GM23248 (cell line): Measurements from ENCODE around the gene HSD17B12. TPM values are rescaled to one million over a fixed set of nuclear protein-coding genes. Genes with fewer than 3 reads are reported as not detected.

Experiments
- DNase-seq: peaks from one replicate; pipeline ENCODE4 v3.0.0-alpha.2; 2015
- H2AFZ ChIP-seq: fragments of 200-600 bp; sonication (generic); 2 replicates; pipeline ENCODE4 v1.6.1; 2016; ENCODE audit warnings: antibody characterized with exemption
- H3F3A ChIP-seq: fragments of 200-600 bp; sonication (generic); 2 replicates; pipeline ENCODE4 v1.6.1; 2016; ENCODE audit warnings: mild to moderate bottlenecking, antibody characterized with exemption, mixed run types; ENCODE audit not compliant: insufficient read depth
- H3K27ac ChIP-seq: fragments of 200-600 bp; sonication (generic); 2 replicates; pipeline ENCODE4 v1.5.1; 2016; ENCODE audit warnings: mild to moderate bottlenecking
- H3K27me3 ChIP-seq: fragments of 200-600 bp; sonication (generic); replicated peaks from 2 replicates; pipeline ENCODE4 v1.6.1; 2016; ENCODE audit warnings: mild to moderate bottlenecking; ENCODE audit not compliant: insufficient read depth
- H3K36me3 ChIP-seq: fragments of 200-600 bp; sonication (generic); 2 replicates; pipeline ENCODE4 v1.6.1; 2016; ENCODE audit warnings: low read depth, mild to moderate bottlenecking
- H3K4me1 ChIP-seq: fragments of 200-600 bp; sonication (generic); 2 replicates; pipeline ENCODE4 v1.6.1; 2016; ENCODE audit warnings: mild to moderate bottlenecking; ENCODE audit not compliant: insufficient read depth
- H3K4me2 ChIP-seq: fragments of 200-600 bp; sonication (generic); one replicate; pipeline ENCODE4 v1.6.1; 2016; ENCODE audit warnings: mild to moderate bottlenecking; ENCODE audit not compliant: unreplicated experiment
- H3K4me3 ChIP-seq: fragments of 200-600 bp; sonication (generic); 2 replicates; pipeline ENCODE4 v1.5.1; 2016; ENCODE audit warnings: mild to moderate bottlenecking
- H3K79me2 ChIP-seq: fragments of 200-600 bp; sonication (generic); 2 replicates; pipeline ENCODE4 v1.6.1; 2016; ENCODE audit warnings: mild to moderate bottlenecking; ENCODE audit not compliant: insufficient read depth
- H3K9ac ChIP-seq: fragments of 200-600 bp; sonication (generic); 2 replicates; pipeline ENCODE4 v1.6.1; 2016; ENCODE audit warnings: mild to moderate bottlenecking
- H3K9me2 ChIP-seq: fragments of 200-600 bp; sonication (generic); 2 replicates; pipeline ENCODE4 v1.6.1; 2016; ENCODE audit warnings: mixed run types, mild to moderate bottlenecking, moderate library complexity; ENCODE audit not compliant: insufficient read depth
- H3K9me3 ChIP-seq: fragments of 200-600 bp; sonication (generic); one replicate; pipeline ENCODE4 v1.6.1; 2017; ENCODE audit warnings: low read depth
- H4K20me1 ChIP-seq: fragments of 200-600 bp; sonication (generic); 2 replicates; pipeline ENCODE4 v1.6.0; 2016; ENCODE audit not compliant: insufficient read depth
- EZH2 ChIP-seq: fragments of 200-600 bp; sonication (generic); IDR thresholded peaks from 2 replicates; pipeline ENCODE4 v1.6.1; 2018; ENCODE audit warnings: antibody characterized with exemption, mild to moderate bottlenecking; ENCODE audit not compliant: insufficient read depth, poor library complexity, severe bottlenecking
- EZH2phosphoT487 ChIP-seq: fragments of 200-600 bp; sonication (generic); IDR thresholded peaks from 2 replicates; pipeline ENCODE4 v1.6.1; 2018; ENCODE audit warnings: antibody characterized with exemption, moderate library complexity, mild to moderate bottlenecking, low read depth; ENCODE audit not compliant: insufficient read depth
- WGBS, 2 experiments: methylation state at CpG; one replicate each; pipeline ENCODE4 v1.1.6; 2015 to 2017; ENCODE audit warnings: low lambda C conversion rate in 2 of 2, low coverage in 1 of 2; ENCODE audit errors: missing lambda C conversion rate in 2 of 2; 5-methylcytosine and 5-hydroxymethylcytosine counted together
- in situ Hi-C: fragments of 300-500 bp; cut with MboI; formaldehyde crosslinking; loops from 2 replicates; pipeline ENCODE4 v1.15.0; 2020
- polyA plus RNA-seq: library from polyadenylated mRNA; unstranded; fragments of >200 nt; fragmentation: Nextera tagmentation; extraction: Ambion mirVana; gene quantifications from 2 replicates; pipeline ENCODE4 v1.2.1, GENCODE V29; 2016
- total RNA-seq: library from RNA; depleted of rRNA; stranded (reverse); fragments of >200 nt; shearing (Covaris generic); gene quantifications from 2 replicates; pipeline ENCODE4 v1.2.3, GENCODE V29; 2014

HSD17B12 gene
- total and polyA plus RNA-seq, 2 experiments from 2014 or later: 105 to 113 TPM

DNA sequence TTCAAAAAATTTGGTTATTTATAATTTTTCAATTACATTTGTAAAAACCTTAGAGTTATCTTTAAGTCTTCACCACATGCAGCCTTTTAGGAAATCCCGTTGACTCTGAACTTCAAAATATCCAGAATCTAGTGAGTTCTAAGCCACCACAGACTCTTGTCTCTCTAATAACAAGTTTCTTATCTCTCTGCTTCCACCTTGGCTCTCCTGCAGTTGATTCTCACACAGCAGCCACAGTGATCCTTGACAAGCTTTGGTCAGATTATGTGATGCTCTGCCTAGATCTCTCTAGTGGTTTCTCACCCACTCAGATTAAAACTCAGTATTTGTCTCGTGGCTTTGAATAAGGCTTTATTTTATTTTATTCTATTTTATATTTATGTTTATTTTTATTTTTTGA is 8.6 kb downstream of the HSD17B12 start:
- H3K9me3 ChIP-seq: no peaks in the 10 kb centered on the region
- no peak overlapping the region for H3K27ac ChIP-seq
- in situ Hi-C loops: no loop called here
- no peak overlapping the region for H2AFZ ChIP-seq
- no peak overlapping the region for H3K4me3 ChIP-seq
- 96 to 98% methylated on average over 2 of the region's 2 CpGs for WGBS, 2 experiments
- TF ChIP-seq EZH2phosphoT487 (no peak), EZH2 (no peak)
- no peaks in the 10 kb centered on the region for H3K9me2 ChIP-seq
- DNase-seq: no peak
- H3K4me2 ChIP-seq: no peak overlapping the region
- no peaks in the 10 kb centered on the region for H3F3A ChIP-seq
- H3K36me3 ChIP-seq: peaks cover 3% of the 10 kb centered on the region; the same call in 1 of the 2 replicates
- H4K20me1 ChIP-seq: no peaks in the 10 kb centered on the region
- peaks cover 8% of the 10 kb centered on the region; the same call in 1 of the 2 replicates for H3K4me1 ChIP-seq
- no peak overlapping the region for H3K9ac ChIP-seq
- no peaks in the 10 kb centered on the region for H3K27me3 ChIP-seq
- peaks cover 96% of the 10 kb centered on the region for H3K79me2 ChIP-seq

DNA sequence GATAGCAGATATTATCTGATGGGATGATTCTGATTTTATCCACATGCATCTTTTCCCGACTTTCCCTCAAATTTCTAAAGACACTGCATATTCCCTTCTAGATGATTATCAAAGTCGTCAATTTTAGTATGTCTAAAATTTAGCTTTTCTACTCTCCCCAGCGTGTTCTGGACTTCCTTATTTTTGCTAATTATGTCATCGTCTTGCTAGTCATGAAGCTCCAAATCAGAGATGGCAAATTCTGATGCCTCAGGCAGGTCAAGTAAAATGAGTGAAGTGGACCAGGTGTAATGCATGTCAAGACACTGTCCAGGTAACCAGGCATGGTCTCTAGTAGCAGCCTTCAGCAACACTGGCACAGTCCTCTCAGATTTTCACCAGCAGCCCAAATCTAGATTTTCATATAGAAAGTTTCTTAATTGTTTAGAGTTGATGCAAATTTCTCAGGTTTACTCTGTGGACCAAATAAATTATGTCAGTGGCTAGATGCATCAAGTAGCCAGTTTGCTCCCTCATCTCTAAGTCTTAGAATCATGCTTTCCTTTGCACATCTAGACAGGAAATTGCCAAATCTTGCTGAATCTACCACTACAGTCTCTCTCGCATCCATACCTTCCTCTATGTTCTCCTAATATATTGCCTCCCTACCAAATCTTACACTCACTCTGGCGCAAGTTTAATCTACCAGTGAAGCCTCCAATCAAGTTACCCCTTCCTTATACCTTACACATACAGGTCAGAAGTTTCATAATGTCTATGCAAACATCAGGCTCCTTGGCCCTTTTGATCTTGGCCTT is 10.6 kb downstream of the HSD17B12 start:
- no peak for TF ChIP-seq EZH2
- TF ChIP-seq EZH2phosphoT487: no peak
- no peak overlapping the region for H3K4me2 ChIP-seq
- H3K36me3 ChIP-seq: no peaks in the 10 kb centered on the region
- DNase-seq: no peak
- H2AFZ ChIP-seq: no peak overlapping the region
- H3F3A ChIP-seq: no peaks in the 10 kb centered on the region
- no peaks in the 10 kb centered on the region for H4K20me1 ChIP-seq
- H3K27ac ChIP-seq: no peak overlapping the region
- no peaks in the 10 kb centered on the region for H3K9me3 ChIP-seq
- in situ Hi-C loops: no loop called here
- H3K9me2 ChIP-seq: no peaks in the 10 kb centered on the region
- no peak overlapping the region for H3K9ac ChIP-seq
- H3K4me1 ChIP-seq: peaks cover 8% of the 10 kb centered on the region; the same call in 1 of the 2 replicates
- H3K4me3 ChIP-seq: no peak overlapping the region
- H3K79me2 ChIP-seq: peaks cover 96% of the 10 kb centered on the region
- no peaks in the 10 kb centered on the region for H3K27me3 ChIP-seq
- 96 to 98% methylated on average over 6 of the region's 6 CpGs for WGBS, 2 experiments

DNA sequence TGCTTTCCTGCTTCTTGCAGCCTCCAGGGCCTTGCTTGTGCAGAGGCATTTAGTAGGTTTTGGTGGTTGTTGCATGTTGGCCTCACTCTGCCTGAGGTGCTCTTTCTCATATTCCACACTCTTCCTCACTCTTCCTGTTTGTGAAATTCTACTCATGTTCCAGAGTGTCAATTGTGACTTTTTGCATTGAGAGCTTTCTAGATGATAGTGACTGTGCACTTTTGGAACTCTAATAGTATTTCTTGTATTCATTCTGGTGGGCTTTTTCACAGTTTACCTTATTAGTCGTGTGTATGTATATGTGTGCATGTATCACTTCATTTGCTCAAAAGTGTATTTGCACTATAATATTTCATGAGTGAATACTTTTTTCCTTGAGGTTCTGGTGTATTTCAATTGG is 11.3 kb downstream of the HSD17B12 start:
- H3K79me2 ChIP-seq: peaks cover 95% of the 10 kb centered on the region
- no peak overlapping the region for H2AFZ ChIP-seq
- no peaks in the 10 kb centered on the region for H4K20me1 ChIP-seq
- TF ChIP-seq EZH2 (no peak), EZH2phosphoT487 (no peak)
- H3K27me3 ChIP-seq: no peaks in the 10 kb centered on the region
- in situ Hi-C loops: no loop called here
- no peak overlapping the region for H3K4me3 ChIP-seq
- H3K9me2 ChIP-seq: no peaks in the 10 kb centered on the region
- H3F3A ChIP-seq: no peaks in the 10 kb centered on the region
- peaks cover 8% of the 10 kb centered on the region; the same call in 1 of the 2 replicates for H3K4me1 ChIP-seq
- H3K9ac ChIP-seq: no peak overlapping the region
- no peak overlapping the region for H3K27ac ChIP-seq
- WGBS, 2 experiments: 90 to 100% methylated on average over 1 of the region's 1 CpG
- no peaks in the 10 kb centered on the region for H3K9me3 ChIP-seq
- H3K36me3 ChIP-seq: no peaks in the 10 kb centered on the region
- H3K4me2 ChIP-seq: no peak overlapping the region
- DNase-seq: no peak

DNA sequence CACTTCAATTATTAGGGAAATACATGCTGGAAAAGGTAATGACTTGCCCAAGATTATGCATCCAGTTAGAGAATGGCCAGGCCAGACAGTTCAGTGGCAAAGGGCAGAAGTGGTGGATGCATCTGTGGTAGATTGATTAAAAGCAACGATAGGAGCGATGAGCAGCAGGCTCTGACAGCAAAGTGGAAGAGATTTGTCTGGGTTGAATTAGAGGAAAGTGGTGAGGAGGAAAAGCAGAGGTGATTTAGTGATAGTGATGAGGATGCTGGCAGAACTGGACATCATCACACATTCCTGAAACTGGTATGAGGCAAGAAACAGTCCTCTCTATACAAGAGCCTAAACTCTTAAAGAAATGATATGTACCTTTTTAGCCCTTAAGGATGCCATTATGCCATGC is 12.5 kb downstream of the HSD17B12 start:
- H3K9me3 ChIP-seq: no peaks in the 10 kb centered on the region
- WGBS, 2 experiments: 50 to 72% methylated on average over 2 of the region's 2 CpGs
- DNase-seq: no peak
- H3K79me2 ChIP-seq: peaks cover 95% of the 10 kb centered on the region
- H3K4me1 ChIP-seq: no peaks in the 10 kb centered on the region
- H3K27me3 ChIP-seq: no peaks in the 10 kb centered on the region
- no peaks in the 10 kb centered on the region for H3F3A ChIP-seq
- no peak overlapping the region for H3K9ac ChIP-seq
- no peaks in the 10 kb centered on the region for H4K20me1 ChIP-seq
- H3K4me2 ChIP-seq: no peak overlapping the region
- H3K9me2 ChIP-seq: no peaks in the 10 kb centered on the region
- no peak for TF ChIP-seq EZH2
- no peak for TF ChIP-seq EZH2phosphoT487
- in situ Hi-C loops: no loop called here
- H3K27ac ChIP-seq: no peak overlapping the region
- H3K36me3 ChIP-seq: no peaks in the 10 kb centered on the region
- H3K4me3 ChIP-seq: no peak overlapping the region
- no peak overlapping the region for H2AFZ ChIP-seq
